ENCODE data around the gene GOLGA7B.

GOLGA7B gene

GRCh38 chr10:97891497-97892167 lies 42.0 kb downstream of the GOLGA7B start:
- in situ Hi-C loops (cut with MboI; ENCODE audit: low sequenced_read_pairs), result no loop called here

- in situ Hi-C loops (cut with MboI; ENCODE audit: low sequenced_read_pairs), result no loop called here
Measured at GRCh38 chr10:97892506-97892905, 42.9 kb downstream of the GOLGA7B start.

- in situ Hi-C loops (cut with MboI; ENCODE audit: low sequenced_read_pairs), result no loop called here
Measured at GRCh38 chr10:97892939-97893338, 43.3 kb downstream of the GOLGA7B start.

- in situ Hi-C loops (cut with MboI; ENCODE audit: low sequenced_read_pairs), result no loop called here
Measured at GRCh38 chr10:97894092-97894491, 44.4 kb downstream of the GOLGA7B start.

- in situ Hi-C loops (cut with MboI; ENCODE audit: low sequenced_read_pairs), result no loop called here
Measured at GRCh38 chr10:97895084-97895483, 45.4 kb downstream of the GOLGA7B start.

- in situ Hi-C loops (cut with MboI; ENCODE audit: low sequenced_read_pairs), result no loop called here
Measured at GRCh38 chr10:97895915-97896314, 46.3 kb downstream of the GOLGA7B start.

- in situ Hi-C loops (cut with MboI; ENCODE audit: low sequenced_read_pairs), result no loop called here
Measured at GRCh38 chr10:97896756-97897358, 47.2 kb downstream of the GOLGA7B start.

- in situ Hi-C loops (cut with MboI; ENCODE audit: low sequenced_read_pairs), result no loop called here
Measured at GRCh38 chr10:97898429-97898828, 48.8 kb downstream of the GOLGA7B start.

GRCh38 chr10:97901381-97901780 lies 51.7 kb downstream of the GOLGA7B start:
- in situ Hi-C loops (cut with MboI; ENCODE audit: low sequenced_read_pairs), result no loop called here

- in situ Hi-C loops (cut with MboI; ENCODE audit: low sequenced_read_pairs), result no loop called here
Measured at GRCh38 chr10:97903128-97904017, 53.7 kb downstream of the GOLGA7B start.

- in situ Hi-C loops (cut with MboI; ENCODE audit: low sequenced_read_pairs), result no loop called here
Measured at GRCh38 chr10:97904018-97904381, 54.4 kb downstream of the GOLGA7B start.

GRCh38 chr10:97904576-97904975 lies 54.9 kb downstream of the GOLGA7B start:
- in situ Hi-C loops (cut with MboI; ENCODE audit: low sequenced_read_pairs), result no loop called here

- in situ Hi-C loops (cut with MboI; ENCODE audit: low sequenced_read_pairs), result no loop called here
Measured at GRCh38 chr10:97905276-97905675, 55.6 kb downstream of the GOLGA7B start.

- in situ Hi-C loops (cut with MboI; ENCODE audit: low sequenced_read_pairs), result no loop called here
Measured at GRCh38 chr10:97907211-97907610, 57.6 kb downstream of the GOLGA7B start.

- in situ Hi-C loops (cut with MboI; ENCODE audit: low sequenced_read_pairs), result no loop called here
Measured at GRCh38 chr10:97907830-97908229, 58.2 kb downstream of the GOLGA7B start.

- in situ Hi-C loops (cut with MboI; ENCODE audit: low sequenced_read_pairs), result no loop called here
Measured at GRCh38 chr10:97910661-97911060, 61.0 kb downstream of the GOLGA7B start.

- in situ Hi-C loops (cut with MboI; ENCODE audit: low sequenced_read_pairs), result no loop called here
Measured at GRCh38 chr10:97911217-97911616, 61.6 kb downstream of the GOLGA7B start.

GRCh38 chr10:97913193-97913592 lies 63.5 kb downstream of the GOLGA7B start:
- in situ Hi-C loops (cut with MboI; ENCODE audit: low sequenced_read_pairs), result no loop called here

- in situ Hi-C loops (cut with MboI; ENCODE audit: low sequenced_read_pairs), result no loop called here
Measured at GRCh38 chr10:97913614-97914013, 64.0 kb downstream of the GOLGA7B start.

GRCh38 chr10:97914171-97914836 lies 64.7 kb downstream of the GOLGA7B start:
- in situ Hi-C loops (cut with MboI; ENCODE audit: low sequenced_read_pairs), result no loop called here

GRCh38 chr10:97914837-97915211 lies 65.2 kb downstream of the GOLGA7B start:
- in situ Hi-C loops (cut with MboI; ENCODE audit: low sequenced_read_pairs), result no loop called here
